Esophagus muscularis mucosa (tissue), 4 donors: ENCODE measurements around the gene L3MBTL1.

Experiments
- EP300 ChIP-seq: sonication (generic); formaldehyde crosslinking; IDR thresholded peaks from one replicate; pipeline ENCODE4 v1.6.1; 2017; ENCODE audit warnings: antibody characterized with exemption
- POLR2A ChIP-seq: fragments of 450-650 bp; IDR thresholded peaks from one replicate; pipeline ENCODE4 v1.6.1; 2017; ENCODE audit warnings: antibody characterized with exemption, moderate library complexity, mild to moderate bottlenecking, low read depth
- POLR2AphosphoS5 ChIP-seq, 2 donors: sonication (generic); formaldehyde crosslinking; IDR thresholded peaks; one replicate each; pipeline ENCODE4 v1.6.1; 2017; ENCODE audit warnings: antibody characterized with exemption in 2 of 2
- TF ChIP-seq, protein P1 (sequence below), 3 experiments: fragments of 200-600 bp in 2 of 3; fragments of 450-650 bp in 1 of 3; sonication (generic) in 2 of 3; IDR thresholded peaks; one replicate each; pipeline ENCODE4 v1.5.1; 2017 to 2019; ENCODE audit warnings: antibody characterized with exemption in 3 of 3, mild to moderate bottlenecking in 2 of 3, moderate library complexity in 1 of 3

DNA sequence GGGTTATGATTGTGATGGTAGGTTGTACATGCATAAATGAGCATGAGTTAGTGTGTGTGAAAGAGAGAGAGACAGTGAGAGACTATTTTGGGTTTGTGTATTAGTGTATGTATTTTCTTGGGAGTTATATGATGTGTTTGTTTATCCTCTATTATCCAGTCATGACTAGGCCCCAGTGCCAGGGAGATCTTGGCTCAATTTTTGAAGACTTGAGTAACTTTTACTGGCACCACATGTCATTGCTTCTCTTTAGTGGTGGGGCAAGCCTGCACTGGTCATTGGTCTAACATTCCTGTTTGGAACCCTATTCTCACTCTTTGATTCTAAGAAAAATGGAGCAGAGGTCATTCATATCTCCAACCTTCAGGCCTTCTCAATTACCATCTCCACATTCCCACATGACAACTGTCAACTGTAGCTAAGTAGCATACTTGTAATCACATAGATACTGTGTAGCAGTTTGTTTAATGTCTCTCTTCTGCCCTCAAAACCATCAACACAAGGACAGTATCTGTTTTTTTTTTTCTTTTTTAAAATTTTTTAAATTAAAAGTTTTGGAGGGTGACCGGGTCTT, 8.8 kb downstream of the L3MBTL1 start:
- TF ChIP-seq, protein P1, sequence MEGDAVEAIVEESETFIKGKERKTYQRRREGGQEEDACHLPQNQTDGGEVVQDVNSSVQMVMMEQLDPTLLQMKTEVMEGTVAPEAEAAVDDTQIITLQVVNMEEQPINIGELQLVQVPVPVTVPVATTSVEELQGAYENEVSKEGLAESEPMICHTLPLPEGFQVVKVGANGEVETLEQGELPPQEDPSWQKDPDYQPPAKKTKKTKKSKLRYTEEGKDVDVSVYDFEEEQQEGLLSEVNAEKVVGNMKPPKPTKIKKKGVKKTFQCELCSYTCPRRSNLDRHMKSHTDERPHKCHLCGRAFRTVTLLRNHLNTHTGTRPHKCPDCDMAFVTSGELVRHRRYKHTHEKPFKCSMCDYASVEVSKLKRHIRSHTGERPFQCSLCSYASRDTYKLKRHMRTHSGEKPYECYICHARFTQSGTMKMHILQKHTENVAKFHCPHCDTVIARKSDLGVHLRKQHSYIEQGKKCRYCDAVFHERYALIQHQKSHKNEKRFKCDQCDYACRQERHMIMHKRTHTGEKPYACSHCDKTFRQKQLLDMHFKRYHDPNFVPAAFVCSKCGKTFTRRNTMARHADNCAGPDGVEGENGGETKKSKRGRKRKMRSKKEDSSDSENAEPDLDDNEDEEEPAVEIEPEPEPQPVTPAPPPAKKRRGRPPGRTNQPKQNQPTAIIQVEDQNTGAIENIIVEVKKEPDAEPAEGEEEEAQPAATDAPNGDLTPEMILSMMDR (IDR thresholded peaks at IDR 0.05): no peak
- TF ChIP-seq POLR2A: no peak
- no peak for TF ChIP-seq EP300
- TF ChIP-seq POLR2AphosphoS5 (IDR thresholded peaks at IDR 0.05): no peak
